NCI-H748 (cell line): ENCODE data around the gene SCIN.
"Not testable (repeated sequence)": the region's sequence is repeated elsewhere in the genome, so short reads cannot be mapped to it uniquely, and the experiment has no call there.

Experiments
- DNase-seq: peaks from one replicate; lab custom pipeline; 2025; ENCODE audit not compliant: unreplicated experiment; lab: John Stamatoyannopoulos, UW

SCIN gene

GRCh38 chr7:12686891-12687717 is 116.6 kb downstream of the SCIN start, which contains the start of gene ARL4A:
TSS of gene ARL4A (plus strand) at chr7:12687633. CDS start at chr7:12688255, 622 bp downstream.
- peak; percentile 100 for DNase-seq

GRCh38 chr7:12687718-12688171 is 117.2 kb downstream of the SCIN start:
- no peak for DNase-seq

- DNase-seq, result not testable (repeated sequence)
Observed at GRCh38 chr7:12688485-12689170, 118.1 kb downstream of the SCIN start.

- no peak for DNase-seq
Observed at GRCh38 chr7:12689451-12689850, 118.9 kb downstream of the SCIN start.

- no peak for DNase-seq
Observed at GRCh38 chr7:12690041-12690878, 119.7 kb downstream of the SCIN start.

- DNase-seq, result not testable (repeated sequence)
Observed at GRCh38 chr7:12691388-12691787, 120.9 kb downstream of the SCIN start.

GRCh38 chr7:12692035-12692434 is 121.5 kb downstream of the SCIN start:
- DNase-seq, result no peak

GRCh38 chr7:12692479-12693259 is 122.1 kb downstream of the SCIN start:
- DNase-seq, result no peak

- DNase-seq, result no peak
Observed at GRCh38 chr7:12694817-12695216, 124.3 kb downstream of the SCIN start.

- DNase-seq, result no peak
Observed at GRCh38 chr7:12695965-12696364, 125.4 kb downstream of the SCIN start.

- DNase-seq, result no peak
Observed at GRCh38 chr7:12699299-12699698, 128.8 kb downstream of the SCIN start.

- DNase-seq, result no peak
Observed at GRCh38 chr7:12701433-12701832, 130.9 kb downstream of the SCIN start.

GRCh38 chr7:12703881-12704280 is 133.4 kb downstream of the SCIN start:
- DNase-seq, result no peak

GRCh38 chr7:12705878-12706277 is 135.4 kb downstream of the SCIN start:
- DNase-seq, result no peak

- DNase-seq, result peak; percentile 95
Observed at GRCh38 chr7:12706900-12707536, 136.5 kb downstream of the SCIN start.

GRCh38 chr7:12708314-12708713 is 137.8 kb downstream of the SCIN start:
- DNase-seq, result no peak
